Left forelimb (tissue), 1 donor: ENCODE data around the gene ADD1.

Experiments used
- DNase-seq: peaks from one replicate; pipeline ENCODE4 v3.0.0-alpha.2; 2018; ENCODE audit warnings: low spot score

ADD1 gene

DNA sequence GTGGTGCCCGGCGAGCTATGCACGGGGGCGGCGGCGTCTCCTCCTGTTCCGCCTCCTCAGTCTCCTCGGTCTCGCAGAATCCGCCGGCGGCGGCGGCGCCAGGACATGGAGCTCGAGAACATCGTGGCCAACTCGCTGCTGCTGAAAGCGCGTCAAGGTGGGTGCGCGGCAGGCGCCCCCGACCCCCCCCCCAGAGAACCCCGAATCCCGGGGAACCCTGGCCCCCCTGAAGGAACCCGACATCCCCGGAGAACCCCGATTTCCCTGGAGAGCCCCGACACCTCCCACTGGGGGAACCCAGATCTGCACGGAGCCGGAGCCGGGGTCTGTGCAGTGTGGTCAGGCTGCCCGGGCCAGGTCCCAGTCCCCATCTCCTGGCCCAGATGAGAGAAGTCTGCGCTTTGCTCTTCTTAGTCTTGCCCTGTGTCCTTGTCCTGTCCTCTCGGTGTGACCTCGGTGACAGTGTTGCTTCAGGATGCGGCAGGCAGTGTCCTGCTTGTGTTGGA lies 120.4 kb downstream of the ADD1 start:
- no peak for DNase-seq

DNA sequence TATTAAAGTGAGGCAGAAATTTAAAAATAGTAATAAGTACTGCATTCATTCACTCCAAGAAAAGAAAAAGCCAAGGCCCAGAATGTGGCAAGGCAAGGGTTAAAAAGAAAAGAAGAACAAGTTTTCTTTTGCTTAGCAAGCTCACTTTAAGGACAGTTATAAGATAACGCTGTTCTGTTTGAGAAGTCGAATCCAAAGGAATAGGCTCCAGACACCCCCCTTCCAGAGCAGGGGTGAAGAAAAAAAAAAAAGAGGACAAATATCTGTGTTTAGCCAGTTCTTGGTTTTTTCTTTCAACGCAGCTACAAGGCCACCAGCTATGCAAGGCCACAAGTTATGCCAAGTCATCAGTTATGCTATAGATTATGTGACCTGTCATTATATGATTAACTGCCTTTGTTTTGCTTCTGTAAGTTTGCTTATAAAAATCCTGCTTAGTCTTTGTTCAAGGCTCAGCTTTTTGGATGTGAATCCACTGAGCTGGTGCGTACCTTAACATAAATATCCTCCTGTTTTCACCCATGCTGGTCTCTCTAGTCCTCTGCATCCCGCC lies 121.1 kb downstream of the ADD1 start:
- DNase-seq, result no peak

DNA sequence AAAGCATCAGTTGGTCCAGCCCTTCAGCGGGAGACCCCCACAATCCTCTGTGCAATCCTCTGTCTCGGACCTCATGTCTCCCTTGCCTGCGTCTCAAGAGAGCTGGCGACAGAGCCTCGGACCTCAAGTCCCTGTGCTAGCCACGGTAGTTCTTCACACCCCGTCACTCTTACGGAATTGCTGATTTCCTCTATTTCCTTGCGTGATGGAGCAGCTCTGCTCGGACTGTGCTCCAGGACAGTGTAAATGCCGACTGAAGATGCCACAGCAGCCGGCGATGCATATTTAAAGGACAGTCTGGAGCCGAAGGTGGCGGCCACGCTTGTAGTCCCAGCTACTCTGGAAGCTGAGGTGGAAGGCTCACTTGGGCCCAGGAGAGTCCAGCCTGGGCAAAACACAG lies 121.6 kb downstream of the ADD1 start:
- no peak for DNase-seq

DNA sequence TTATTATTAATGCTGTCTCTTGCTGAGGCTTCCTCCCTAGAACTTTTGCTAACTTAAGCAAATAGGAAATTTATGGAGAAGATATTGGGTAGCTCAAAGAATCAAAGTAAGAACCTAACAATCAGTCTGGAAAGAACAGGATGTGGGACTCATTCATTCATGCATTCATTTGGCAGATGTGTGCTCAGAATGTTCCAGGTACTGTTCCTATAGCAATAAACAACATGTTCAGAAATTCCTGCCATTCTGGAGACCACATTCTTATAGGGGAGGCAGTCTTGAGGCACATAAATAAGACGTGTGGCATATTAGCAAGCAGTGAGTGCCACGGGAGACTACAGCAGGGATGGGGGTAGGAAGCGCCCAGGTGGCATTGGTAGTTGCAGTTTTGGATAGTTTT lies 124.7 kb downstream of the ADD1 start:
- DNase-seq, result no peak

DNA sequence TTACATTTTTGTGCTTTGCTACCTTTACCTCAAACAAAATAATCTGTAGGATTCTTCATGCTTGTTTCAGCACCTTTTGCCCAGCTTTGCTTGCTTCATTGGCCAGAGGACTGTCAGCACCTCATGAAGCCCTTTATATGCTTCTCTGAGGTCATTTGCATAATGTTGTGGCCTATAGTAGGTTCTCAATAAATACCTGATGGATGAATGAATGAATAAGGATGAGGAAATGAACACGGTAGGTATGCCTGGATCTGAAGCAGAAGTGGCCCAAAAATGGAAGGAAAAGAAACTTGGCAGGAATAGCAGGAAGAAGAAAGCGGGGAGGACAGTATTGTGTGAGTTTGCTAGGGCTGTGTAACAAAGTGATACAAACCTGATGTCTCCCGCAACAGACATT lies 127.6 kb downstream of the ADD1 start:
- no peak for DNase-seq

DNA sequence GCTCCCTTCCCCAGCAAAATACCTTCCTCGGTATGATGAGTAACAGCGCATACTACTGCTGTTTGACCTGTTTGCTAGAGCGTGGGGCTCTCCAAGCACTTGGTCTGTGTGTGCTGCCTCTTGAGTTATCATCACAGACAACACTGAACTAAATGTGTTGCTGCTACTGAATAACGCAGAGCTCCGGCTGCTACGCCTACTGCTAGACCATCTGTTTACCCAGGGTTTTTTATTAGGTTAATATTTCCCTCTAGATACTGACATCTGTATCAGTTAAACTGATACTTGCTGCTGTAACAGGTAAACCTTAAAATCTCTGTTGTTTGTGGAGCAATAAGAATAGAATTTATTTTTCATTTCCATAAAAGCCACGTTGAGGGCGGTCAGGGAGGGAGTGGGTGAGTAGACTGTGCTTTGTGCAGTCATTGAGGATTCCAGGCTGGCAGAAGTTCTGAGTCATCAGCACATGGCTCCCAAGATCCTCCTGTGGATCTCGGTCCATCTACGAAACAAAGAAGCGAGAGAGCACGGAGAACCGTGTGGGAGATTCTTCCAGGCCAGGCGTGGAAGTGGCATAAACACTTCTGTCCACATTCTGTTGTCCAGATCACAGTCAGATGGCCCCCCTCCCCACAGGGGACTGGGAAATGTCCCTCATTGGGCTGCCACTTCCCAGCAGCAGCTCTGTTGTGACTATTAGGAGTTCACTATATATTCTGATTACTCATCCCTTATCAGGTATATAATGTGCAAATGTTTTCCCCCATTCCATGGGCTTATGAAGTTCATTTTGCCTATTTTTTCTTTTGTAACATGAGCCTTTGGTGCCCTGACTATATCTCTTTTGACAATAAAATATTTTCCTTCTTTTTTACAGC lies 133.8 kb downstream of the ADD1 start:
- no peak for DNase-seq
